HG02884 (cell line): ENCODE measurements around the gene TOR2A.

Experiments
- ATAC-seq: cut with Tn5 transposase; IDR thresholded peaks from one replicate; pipeline ENCODE4 v1.9.1; 2021; ENCODE audit warnings: mild to moderate bottlenecking, moderate library complexity; ENCODE audit not compliant: unreplicated experiment

TOR2A gene

DNA sequence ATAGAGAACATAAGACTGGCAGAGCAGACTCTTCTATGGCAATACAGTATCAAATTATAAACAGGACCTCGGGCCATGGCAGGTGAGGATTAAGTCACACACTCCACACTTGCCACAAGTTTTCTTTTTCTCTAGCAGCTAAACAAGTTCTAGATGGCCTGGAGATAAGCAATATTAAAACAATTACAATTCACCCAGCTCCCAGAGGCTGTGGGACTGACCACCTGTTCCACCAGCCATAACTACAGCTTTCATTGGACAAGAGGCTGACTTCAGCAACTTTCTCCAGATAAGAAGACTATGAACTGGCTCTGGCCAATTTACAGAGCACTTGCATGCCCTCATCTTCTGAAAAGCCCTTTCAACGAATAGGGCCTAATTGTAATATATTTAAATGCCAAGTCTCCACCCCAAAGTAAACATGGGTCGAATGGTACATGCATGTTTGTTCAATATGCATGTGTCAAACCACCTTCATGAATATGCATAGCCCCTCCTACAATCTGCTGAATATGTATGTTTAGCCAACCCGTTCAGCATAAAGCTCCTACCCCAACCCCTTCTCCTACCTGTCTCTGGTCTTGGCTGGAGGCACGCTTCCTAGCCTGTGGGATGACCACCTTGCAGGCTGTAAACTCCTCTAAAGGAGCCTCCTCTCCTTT is 34.4 kb downstream of the TOR2A start:
- ATAC-seq, result no peak

DNA sequence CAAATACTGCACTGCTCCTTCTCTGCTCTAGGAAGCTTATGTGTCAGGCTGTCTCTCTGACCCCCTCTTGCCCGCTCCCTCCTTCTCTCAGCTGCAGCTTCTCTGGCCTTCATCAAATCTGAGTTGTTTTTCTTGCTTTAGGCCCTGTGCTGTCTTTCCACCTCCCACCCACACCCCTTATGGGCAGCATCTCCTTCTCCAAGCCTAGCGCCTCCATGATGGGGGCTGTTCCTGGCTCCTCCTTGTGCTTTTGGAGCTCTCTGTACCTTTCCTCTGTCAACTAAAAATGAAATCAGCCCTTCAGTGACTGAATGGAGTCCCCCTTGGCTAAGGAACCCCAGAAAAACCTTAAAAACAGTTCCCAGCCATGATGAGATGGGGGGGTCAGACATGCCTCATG is 35.0 kb downstream of the TOR2A start:
- no peak for ATAC-seq

DNA sequence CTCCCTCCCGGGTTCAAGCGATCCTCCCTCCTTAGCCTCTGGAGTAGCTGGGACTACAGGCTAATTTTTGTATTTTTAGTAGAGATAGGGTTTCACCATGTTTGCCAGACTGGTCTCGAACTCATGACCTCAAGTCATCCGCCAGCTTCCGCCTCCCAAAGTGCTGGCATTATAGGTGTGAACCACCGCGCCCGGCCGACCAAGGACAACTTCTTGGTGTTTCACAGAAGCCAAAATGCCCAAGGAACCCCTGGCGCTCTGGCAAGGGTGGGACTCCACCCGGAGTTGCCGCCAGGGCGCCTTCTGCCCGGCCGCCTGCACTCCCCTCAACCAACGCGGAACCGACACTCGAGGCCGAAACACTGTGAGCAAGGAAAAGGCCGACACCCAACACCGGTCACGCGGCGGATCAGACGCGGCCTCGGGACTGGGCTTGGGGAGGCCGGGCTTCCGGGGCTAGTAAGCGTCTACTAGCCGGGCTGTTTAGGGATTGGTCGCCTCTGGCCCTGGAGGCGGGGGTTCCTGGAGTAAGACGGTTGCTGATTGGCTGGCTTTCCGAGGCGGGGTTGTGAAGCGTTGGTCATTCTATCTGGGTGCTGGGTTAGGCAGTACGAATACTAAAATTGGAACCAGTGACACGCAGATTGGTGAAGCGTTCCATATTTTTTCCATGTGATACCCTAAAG is 36.0 kb downstream of the TOR2A start:
- peak; percentile 74 for ATAC-seq

DNA sequence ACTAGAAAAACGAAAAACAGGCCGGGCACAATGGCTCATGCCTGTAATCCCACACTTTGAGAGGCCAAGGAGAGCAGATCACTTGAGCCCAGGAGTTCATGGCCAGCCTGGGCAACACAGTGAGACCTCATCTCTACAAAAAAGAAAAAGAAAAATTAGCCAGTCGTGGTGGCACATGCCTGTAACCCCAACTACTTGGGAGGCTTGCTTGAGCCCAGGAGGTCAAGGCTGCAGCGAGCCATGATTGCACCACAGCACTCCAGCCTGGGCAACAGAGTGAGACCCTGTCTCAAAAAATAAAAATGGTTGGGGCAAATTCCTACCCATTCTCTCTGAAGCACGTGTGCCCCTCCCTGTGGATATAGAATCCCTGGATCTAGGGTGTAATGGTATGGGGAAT is 36.7 kb downstream of the TOR2A start:
- no peak for ATAC-seq

DNA sequence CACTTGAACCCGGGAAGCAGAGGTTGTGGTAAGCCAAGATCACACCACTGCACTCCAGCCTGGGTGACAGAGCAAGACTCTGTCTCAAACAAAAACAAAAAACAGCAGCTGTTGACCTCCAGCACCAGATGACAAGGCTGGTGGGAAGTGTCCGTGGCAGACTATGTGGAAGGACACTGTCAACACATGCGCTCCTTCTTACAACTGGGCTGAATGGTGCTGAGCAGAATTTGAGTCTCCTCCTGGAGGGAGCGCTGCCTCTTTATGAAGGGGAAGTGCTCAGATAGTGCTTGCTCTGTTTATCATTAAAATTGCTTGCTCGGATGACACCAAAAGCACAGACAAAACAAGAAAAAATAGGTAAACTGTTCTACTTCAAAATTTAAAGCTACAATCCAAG is 37.5 kb downstream of the TOR2A start:
- no peak for ATAC-seq

DNA sequence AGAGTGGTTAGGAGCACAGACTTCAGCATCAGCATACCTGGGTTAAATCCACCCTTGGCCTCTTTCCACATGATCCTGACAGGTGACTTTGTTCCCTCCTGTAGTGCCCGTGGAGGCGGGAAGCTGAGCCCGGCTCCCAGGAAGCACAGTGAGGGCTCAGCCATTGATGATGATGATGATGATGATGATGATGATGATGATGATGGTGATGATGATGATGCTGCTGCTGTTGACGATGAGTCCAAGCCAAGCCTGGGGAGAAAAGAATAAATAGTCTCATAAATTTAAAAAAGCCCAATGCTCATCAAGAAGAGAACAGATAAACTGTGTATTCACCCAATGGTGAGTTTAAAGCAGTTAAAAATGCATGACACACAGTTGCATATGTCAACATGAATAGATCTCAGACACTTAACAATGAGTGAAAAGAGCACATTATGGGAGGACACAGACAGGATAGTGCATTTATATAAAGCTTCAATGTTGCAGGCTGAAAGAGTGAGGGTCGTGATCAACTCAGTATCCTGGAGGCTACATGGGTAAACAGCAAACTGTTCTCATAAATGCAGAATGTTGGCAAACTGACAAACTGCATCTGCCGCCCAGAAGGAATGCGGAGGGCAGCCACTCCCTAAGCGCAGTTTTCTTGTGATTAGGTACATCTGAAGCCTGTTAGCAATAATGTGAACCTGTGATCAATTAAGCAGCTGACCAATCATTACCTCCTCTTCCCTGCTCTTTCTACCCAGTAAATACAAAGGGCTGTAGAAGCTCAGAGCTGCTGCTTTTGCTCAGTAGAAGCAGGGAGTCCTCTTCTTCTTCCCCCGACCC is 40.0 kb downstream of the TOR2A start:
- no peak for ATAC-seq

DNA sequence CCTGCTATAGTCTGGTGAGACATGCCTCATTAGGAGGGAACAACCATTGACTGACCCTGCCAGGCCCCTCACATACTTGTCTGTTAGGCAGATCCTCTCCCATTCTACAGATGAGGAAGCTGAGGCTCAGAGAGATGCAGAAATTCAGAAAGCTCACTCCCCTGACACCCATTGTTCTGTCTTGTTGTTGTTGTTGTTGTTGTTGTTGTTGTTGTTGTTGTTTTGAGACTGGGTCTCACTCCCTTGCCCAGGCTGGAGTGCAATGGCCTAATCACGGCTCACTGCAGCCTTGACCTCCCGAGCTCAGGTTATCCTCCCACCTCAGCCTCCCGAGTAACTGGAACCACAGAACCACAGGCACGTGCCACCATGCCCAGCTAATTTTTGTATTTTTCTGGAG is 41.4 kb downstream of the TOR2A start:
- no peak for ATAC-seq

DNA sequence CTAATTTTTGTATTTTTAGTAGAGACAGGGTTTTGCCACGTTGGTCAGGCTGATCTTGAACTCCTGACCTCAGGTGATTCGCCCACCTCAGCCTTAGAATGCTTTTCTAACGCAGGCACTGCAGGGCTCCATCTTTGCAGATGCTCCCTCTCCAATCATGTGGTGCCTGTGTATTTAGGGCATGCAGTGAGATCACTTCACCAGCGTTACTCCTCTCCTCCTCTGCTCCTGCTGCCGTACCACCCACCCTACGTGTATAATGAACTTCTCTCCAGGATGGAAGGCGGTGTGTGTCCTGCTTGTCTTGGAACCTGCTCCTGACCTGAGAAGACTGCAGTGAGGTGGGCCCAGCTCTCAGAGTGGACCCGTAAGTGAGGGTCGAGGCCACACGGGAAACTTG is 42.0 kb downstream of the TOR2A start:
- ATAC-seq, result no peak

DNA sequence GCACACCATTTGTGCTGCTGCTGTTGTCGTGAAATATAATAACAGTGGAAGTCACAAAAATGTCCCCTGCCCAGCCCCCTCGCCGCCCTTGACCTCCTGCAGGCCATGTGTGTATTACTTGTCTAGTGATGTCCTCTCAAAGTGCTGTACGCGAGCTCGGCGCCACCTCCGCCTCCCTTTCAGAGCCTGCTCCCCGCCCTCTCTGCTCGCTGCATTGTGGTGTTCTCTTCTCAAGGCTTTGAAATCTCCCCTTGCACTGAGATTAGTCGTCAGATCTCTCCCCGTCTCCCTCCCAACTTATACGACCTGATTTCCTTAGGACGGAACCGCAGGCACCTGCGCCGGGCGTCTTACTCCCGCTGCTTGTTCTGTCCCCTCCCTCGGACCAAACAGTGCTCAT is 43.0 kb downstream of the TOR2A start:
- no peak for ATAC-seq

DNA sequence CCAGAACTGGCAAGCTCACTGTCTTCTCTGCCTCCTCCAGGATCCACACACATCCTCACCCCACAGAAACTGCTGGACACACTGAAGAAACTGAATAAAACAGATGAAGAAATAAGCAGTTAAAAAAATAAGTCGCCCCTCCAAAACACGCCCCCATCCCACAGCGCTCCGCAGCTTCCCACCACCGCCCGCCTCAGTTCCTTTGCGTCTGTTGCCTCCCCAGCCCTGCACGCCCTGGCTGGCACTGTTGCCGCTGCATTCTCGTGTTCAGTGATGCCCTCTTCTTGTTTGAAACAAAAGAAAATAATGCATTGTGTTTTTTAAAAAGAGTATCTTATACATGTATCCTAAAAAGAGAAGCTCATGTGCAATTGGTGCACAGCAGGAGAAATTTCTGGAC is 44.4 kb downstream of the TOR2A start:
- no peak for ATAC-seq

DNA sequence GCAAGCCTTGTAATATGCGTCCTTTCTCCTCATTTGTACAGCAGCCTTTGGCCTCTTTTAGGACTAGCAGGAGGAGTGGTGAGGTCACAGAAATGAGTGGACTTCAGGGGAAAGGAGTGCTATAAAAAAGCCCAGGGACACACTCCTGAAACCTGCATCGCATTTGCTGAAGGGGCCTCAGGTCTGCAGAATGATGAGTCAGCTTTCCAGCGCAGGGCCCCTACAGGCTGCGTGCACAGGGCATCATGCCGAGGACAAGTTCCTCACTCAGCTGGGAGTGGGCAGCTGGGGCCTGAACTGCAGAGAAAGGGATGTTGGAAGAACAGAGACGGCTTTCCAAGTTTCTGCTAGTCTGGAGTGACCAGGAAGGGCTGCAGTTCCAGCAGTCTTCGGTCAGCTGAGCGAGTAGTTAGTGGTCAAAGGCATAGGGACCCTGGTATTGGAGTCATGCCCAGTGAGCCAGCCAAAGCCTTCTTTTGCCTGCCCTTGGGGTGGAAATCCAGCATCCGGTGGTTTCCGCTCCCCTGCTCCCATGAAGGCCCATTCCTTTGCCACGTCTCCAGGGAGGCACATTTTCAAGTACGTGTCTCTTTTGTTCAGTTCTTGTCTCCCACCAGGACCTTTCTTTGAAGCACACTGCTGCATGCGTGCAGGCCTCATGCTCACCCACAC is 45.6 kb downstream of the TOR2A start:
- ATAC-seq, result no peak

DNA sequence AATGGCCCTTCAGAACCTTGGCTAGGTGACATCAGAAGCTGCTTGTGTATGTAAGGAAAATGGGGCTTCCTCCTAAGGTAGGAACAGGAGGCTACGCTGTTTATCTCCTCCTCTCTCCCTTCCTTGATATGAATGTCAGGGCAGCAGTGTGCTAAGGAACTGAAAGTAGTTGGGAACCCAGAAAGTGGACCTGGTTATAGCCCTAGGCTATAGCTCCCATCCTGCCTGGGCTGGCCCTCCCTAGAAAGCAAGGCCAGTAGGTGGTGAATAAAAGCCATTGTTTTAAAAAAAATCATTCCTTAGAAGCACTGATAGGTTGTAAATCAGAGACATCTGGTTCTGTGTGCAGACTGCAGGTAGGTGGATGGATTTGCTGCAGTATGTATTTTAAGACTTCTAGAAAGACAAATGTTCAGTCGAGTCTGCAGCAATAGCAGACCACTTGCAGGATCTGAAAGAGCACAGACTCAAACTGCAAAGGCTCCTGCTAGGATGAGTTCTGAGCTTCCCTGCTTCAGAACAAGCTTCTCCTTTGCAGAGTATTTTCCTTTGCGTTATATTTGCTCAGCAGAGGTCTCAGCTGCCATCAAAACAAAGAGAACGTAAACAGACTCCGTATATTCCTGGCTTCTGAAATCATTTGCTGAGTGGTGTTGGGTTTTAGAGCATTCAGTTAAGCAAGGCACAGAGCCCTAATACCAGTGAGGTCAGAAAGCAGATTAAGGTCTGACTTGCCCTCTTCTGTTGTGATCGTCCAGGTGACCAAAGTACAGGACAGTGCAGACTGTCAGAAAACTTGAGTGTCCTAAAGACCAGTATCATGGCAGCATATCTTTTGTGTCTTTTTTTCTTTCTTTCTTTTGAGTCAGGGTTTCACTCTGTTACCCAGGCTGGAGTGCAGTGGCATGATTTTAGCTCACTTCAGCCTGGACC is 48.4 kb downstream of the TOR2A start:
- ATAC-seq, result no peak

DNA sequence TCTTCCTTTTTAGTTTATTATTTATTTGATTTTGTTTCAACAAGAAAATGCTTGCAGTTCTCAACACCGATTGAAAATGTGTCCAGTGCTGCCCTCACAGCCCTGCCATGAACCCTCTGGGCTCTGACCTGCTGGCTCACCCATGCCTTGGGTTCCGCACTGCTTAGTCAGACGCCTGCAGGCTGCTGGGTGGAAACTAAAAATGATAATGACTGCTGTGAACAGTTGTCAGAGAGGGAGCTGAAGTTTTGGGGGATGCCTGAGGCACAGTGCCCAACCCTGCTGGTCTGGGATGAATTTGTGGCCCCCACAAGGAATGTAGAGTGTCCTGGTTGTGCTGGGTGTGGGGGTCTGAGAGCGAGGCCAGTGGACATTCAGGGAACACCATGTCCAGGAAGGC is 50.5 kb downstream of the TOR2A start:
- ATAC-seq, result no peak

DNA sequence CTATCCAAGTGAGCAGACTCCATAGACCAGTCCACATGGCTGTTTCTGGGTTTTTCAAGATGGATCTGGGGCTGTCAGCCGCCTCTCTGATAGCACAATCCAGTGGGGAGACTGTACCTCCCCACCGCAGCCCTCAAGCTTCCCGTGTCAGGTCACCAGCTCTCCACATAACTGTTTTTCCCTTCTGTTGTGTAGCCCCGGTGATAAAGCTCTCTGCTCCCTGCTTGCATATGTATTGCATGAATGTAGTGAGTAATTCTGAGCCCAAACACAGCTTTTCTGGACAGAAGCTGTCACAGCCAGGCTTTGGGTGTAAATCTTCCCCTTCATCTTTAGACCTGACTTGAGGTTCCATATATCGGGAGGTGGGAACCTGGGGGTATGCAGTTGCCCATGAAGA is 51.4 kb downstream of the TOR2A start:
- no peak for ATAC-seq

DNA sequence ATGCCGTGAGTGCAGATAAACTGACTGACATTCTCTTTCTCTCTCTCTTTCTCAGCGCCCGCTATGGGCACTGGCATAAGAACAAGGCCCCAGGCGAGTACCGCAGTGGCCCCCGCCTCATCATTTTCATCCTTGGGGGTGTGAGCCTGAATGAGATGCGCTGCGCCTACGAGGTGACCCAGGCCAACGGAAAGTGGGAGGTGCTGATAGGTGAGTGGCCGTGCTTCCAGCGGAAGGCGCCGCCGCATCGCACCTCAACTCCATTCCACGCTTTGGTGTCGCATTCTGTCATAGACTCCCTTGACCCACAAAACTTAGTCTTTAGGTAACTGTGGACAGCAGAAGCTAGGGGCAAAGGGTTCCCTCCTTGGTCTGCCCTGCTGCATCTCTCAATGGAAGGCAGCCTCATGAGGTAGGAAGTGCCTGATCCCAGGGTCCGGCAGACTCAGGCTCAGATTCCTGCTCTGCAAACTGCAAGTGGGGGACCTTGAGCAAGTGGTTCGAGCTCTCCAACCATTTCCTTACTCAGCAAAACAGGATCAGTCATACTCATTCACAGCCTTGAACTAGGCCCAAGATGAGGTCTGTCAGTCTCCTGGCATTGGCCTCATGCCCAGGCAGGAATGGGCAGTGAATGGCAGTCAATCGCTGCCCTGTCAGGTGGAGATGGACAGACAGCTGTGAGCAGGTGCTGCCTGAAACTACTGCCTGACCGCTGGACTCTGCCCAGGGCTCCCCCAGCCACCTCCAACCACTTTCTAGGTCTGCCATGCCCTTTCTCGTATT is 52.5 kb downstream of the TOR2A start:
- ATAC-seq, result no peak
